ENCODE measurements around the gene OR6A2. TPM values are rescaled to one million over a fixed set of nuclear protein-coding genes. Genes with fewer than 3 reads are reported as not detected.
"Not testable (repeated sequence)": the region's sequence is repeated elsewhere in the genome, so short reads cannot be mapped to it uniquely, and the experiment has no call there.

The OR6A2 gene
- total RNA-seq = under 1 TPM; 0.04 to 0.10 TPM

DNA sequence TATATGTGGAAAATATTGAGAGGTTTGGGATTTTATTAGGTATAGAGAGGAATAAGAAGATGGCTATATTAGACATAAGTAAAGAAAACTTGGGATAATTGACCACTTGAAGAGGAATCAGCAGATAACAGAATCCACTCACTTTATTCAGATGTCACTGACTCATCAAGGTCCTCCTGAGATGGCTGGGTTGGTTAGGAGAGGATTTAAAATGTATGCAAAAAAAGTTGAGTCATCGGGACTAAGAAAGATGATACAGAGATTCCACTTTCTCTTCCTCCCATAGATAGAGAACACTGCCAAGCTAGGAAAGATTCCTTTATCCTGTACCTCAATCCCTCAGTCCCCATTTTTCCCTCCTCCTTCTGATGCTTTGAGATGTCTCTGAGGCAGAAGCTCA lies at the start of gene OR6A2:
OR6A2 (minus strand) TSS at position 288 of the 400 bp plus-strand sequence. CDS start 3,981 bp downstream, outside the sequence.
- H3K9me3 Mint-ChIP-seq = peaks cover 7% of the 10 kb centered on the region
- H3K4me1 Mint-ChIP-seq = no peaks in the 10 kb centered on the region
- no peak within 1 kb of the TSS for H3K27ac Mint-ChIP-seq

DNA sequence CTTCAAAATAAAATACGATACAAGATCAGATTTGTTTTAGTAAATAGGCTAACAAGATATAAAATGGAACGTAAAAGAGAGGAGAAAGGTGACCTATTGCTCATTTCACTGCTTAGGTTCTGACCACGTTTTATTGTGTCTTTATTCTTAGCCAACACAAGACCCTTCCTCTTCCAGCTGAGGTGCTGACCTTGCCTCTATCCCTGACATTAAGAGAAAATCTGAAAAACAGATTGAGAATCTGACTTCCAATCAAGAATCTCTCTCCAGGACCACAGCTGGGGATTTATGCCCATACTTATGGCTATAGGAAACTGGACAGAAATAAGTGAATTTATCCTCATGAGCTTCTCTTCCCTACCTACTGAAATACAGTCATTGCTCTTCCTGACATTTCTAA lies 45.9 kb upstream of the OR6A2 start, which contains the start of gene OR10A5:
OR10A5 (plus strand) TSS at position 301 of the 400 bp plus-strand sequence; CDS start at position 301, 0 bp downstream.
- Mint-ChIP-seq H3K36me3 (no peaks in the 10 kb centered on the region), H3K27me3 (peaks cover 5% of the 10 kb centered on the region), H3K4me1 (no peaks in the 10 kb centered on the region), H3K9me3 (no peaks in the 10 kb centered on the region), H3K4me3 (no peak within 1 kb of the TSS), H3K27ac (no peak within 1 kb of the TSS)
- no peak for DNase-seq

More for the DNA sequence above, at the start of gene OR6A2:
- peaks cover 5% of the 10 kb centered on the region for H3K27me3 Mint-ChIP-seq
- H3K36me3 Mint-ChIP-seq = no peaks in the 10 kb centered on the region
- DNase-seq = no peak
- H3K4me3 Mint-ChIP-seq = no peak within 1 kb of the TSS

DNA sequence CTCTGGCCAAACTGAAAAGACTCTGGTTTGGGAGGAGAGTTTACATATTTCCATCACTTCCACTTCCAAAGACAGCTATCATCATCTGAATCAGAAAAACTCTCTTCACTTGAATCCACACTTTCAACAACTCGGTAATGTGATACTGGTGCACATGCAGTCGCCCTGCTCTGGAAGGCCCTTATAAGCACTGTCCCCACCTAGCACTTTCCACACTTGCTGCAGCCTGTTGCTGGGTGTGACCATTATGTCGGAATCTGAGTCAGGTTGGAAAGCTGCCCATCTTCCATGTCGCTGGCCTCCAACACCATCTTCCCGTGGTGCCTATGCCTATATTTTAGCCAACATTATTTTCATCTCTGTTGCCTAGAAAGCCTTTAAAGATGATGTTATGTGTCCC lies 44.9 kb upstream of the OR6A2 start:
- Mint-ChIP-seq H3K27ac (no peak overlapping the region), H3K4me3 (no peak overlapping the region), H3K4me1 (no peaks in the 10 kb centered on the region), H3K27me3 (peaks cover 5% of the 10 kb centered on the region), H3K9me3 (no peaks in the 10 kb centered on the region), H3K36me3 (no peaks in the 10 kb centered on the region)
- no peak for DNase-seq

DNA sequence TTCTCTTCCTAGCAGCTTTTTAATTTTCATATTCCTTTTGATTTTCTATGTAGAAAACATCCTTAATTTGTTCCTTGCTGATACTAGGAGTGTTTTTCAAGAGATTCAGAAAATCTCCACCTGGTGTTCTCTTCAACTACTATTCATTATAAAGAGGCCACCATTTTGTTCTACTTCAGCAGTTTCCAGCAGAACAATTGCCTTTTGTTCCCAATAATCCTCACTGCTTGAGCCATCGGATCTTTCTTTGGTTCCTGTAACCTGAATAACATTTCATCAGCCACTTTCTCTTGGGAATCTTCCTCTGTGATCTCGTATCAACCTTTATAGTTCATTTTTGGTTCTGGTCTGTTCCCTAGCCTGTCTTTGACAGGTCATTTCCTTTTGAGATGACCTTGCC lies 44.2 kb upstream of the OR6A2 start:
- Mint-ChIP-seq H3K27me3 (peaks cover 5% of the 10 kb centered on the region), H3K9me3 (no peaks in the 10 kb centered on the region), H3K4me3 (no peak overlapping the region), H3K27ac (no peak overlapping the region), H3K36me3 (no peaks in the 10 kb centered on the region), H3K4me1 (no peaks in the 10 kb centered on the region)
- no peak for DNase-seq

DNA sequence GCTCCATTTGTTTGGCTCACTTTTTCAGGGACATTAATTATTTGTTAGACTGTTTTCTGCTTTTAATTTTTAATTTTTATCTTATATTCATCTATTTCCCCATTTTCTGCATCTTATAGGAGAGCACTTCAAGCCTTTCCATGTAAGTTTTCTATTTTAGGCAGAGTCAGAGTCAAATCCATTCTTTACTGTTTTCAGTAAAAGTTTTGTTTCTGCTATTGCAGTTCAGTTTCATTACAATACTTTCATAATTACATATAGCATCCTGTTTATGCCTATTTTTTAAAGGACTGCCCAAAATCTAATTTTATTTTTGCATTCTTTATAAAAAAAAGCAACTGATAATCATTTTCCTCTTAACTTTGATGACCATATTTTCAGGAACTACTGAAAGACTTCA lies 42.2 kb upstream of the OR6A2 start:
- no peak for DNase-seq
- Mint-ChIP-seq H3K9me3 (no peaks in the 10 kb centered on the region), H3K36me3 (no peaks in the 10 kb centered on the region), H3K27ac (no peak overlapping the region), H3K4me1 (no peaks in the 10 kb centered on the region), H3K4me3 (no peak overlapping the region), H3K27me3 (peaks cover 5% of the 10 kb centered on the region)

DNA sequence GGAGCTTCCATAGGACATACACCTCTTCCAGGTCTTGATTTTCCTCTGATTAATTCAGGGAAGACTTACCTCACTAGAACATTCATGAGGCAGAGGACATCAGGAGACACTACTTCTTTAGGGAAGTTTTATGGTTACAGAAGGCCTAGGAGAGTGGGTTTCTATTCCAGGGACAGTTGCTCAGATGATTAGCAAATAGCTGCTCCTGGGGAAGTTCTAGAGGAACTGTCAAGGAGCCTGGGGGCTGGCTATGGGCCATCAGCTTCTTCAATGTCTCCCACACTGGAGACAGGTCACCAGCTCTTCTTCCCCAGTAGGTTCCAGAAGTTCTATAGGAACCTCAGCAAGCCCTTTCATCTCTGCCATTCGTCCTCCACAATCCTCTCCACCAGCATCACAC lies 34.5 kb upstream of the OR6A2 start:
- no peaks in the 10 kb centered on the region for H3K9me3 Mint-ChIP-seq
- H3K4me3 Mint-ChIP-seq = no peak overlapping the region
- DNase-seq = no peak
- peaks cover 4% of the 10 kb centered on the region for H3K27me3 Mint-ChIP-seq
- H3K4me1 Mint-ChIP-seq = no peaks in the 10 kb centered on the region
- no peak overlapping the region for H3K27ac Mint-ChIP-seq
- no peaks in the 10 kb centered on the region for H3K36me3 Mint-ChIP-seq

DNA sequence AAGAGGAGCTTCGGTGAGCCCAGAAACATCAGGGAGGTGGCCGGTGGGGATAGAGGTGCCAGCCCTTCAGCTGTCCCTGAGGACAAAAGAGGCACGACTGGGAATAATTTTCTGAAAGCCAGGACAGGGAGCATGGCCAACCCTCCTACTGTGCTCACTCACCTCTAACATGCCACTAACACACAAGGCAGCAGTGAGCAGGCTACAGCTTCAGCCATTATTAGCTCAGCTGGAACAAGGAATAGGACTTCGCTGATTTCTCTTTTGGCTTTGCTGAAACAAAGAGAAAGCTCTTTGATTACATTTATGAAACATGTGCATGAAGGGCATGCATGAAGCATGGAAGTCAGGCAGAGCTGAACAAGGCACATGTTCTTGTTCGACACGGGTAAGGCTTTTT lies 33.9 kb upstream of the OR6A2 start:
- no peak overlapping the region for H3K4me3 Mint-ChIP-seq
- H3K36me3 Mint-ChIP-seq = no peaks in the 10 kb centered on the region
- no peaks in the 10 kb centered on the region for H3K9me3 Mint-ChIP-seq
- no peak for DNase-seq
- no peak overlapping the region for H3K27ac Mint-ChIP-seq
- H3K4me1 Mint-ChIP-seq = no peaks in the 10 kb centered on the region
- peaks cover 8% of the 10 kb centered on the region for H3K27me3 Mint-ChIP-seq

DNA sequence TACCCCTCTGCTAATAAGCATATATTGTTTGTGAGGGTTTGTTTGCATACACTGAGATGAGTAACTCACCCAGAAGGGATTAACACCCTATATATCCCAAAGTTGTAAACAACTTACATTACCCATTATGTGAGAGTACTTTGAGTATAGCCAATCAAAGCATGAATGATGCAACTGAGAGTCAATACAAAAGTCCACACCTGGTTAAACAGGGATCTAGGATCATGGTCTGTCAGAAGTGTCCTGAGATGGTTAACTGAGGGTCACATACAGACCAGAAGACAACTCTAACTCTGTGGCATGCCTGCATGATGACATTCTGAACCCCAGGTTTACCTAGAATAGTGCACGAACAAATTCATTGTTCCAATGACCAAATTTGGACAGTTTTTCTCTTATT lies 28.6 kb upstream of the OR6A2 start:
- H3K36me3 Mint-ChIP-seq = no peaks in the 10 kb centered on the region
- no peak for DNase-seq
- peaks cover 8% of the 10 kb centered on the region for H3K27me3 Mint-ChIP-seq
- no peak overlapping the region for H3K27ac Mint-ChIP-seq
- H3K4me3 Mint-ChIP-seq = no peak overlapping the region
- H3K4me1 Mint-ChIP-seq = no peaks in the 10 kb centered on the region
- no peaks in the 10 kb centered on the region for H3K9me3 Mint-ChIP-seq

DNA sequence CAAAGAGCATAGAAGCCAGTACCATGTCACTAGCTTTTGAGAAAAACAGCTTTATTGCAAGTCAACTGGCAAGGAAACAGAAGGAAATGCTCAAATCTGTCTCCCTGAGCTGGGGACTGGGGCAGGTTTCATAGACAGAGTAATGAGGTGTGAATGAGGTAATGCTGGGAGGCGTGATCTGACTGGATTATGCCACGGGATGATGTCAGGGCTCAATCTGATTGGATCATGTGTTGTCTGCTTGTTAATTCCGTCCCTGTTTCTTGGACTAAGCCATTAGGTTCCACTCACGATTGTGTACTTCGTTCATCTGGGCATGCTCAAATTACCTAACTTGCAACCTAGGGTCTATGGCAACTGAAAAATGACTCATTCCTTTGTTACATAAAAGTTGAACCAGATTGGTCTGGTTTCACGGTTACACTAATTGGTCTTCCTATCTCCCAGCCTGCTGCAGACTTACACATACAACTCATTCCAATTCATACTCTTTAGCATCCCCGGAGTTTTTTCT lies 25.8 kb upstream of the OR6A2 start:
- peaks cover 4% of the 10 kb centered on the region for H3K27me3 Mint-ChIP-seq
- no peaks in the 10 kb centered on the region for H3K9me3 Mint-ChIP-seq
- no peaks in the 10 kb centered on the region for H3K4me1 Mint-ChIP-seq
- H3K27ac Mint-ChIP-seq = no peak overlapping the region
- H3K4me3 Mint-ChIP-seq = no peak overlapping the region
- no peak for DNase-seq
- H3K36me3 Mint-ChIP-seq = no peaks in the 10 kb centered on the region

DNA sequence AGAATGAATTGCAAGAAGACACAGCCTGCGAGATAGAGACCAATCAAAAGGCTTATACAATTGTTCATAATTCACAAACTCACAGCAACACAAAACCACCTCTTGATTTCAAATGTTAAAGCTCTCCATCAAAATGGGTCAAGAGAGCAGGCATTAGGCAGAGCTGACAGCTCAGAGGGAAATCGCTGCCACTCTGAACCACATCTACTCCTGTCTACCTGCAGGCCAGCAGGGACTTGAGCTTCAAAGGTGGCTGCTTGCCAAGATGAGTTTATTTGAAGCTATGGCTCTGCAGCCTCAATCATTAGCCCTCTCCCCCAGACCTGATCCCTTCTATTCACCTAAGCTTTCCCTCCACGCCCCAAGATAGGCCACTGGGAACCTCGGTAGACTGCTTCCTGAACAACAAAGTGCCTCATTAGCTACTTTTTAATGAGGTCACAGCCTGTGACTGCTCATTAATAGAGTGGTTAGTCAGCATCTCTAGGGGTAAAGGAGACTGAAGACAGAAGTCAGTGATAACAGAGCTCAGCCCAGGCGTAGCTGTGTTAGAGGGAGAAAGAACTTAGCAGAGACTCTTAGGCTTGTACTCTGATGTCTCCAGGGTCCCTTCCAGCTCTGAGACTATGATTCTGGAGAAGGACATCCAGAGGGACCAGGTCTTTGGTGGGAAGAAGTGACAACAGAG lies 24.8 kb upstream of the OR6A2 start:
- no peaks in the 10 kb centered on the region for H3K36me3 Mint-ChIP-seq
- H3K4me1 Mint-ChIP-seq = no peaks in the 10 kb centered on the region
- no peak overlapping the region for H3K4me3 Mint-ChIP-seq
- no peak overlapping the region for H3K27ac Mint-ChIP-seq
- H3K27me3 Mint-ChIP-seq = peaks cover 4% of the 10 kb centered on the region
- no peak for DNase-seq
- peaks cover 4% of the 10 kb centered on the region for H3K9me3 Mint-ChIP-seq

DNA sequence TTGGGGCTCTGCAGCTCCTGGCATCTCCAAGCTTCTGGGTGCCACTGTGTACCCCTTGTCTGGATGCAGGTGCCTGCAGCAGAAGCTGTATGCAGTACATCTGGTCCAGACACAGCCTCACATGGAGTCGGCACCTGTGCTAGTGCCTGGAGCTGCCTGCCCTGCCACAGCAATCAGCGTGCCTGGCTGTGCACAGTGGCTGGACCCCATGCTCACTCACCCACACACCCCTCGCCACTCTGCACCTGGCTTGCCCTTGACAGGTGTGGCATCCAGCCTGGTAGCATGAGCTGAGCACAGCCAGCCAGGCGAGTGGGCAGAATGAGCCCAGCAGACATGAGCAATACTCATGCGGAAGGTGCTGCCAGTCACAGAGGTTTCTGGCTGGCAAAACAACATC lies 19.5 kb upstream of the OR6A2 start:
- Mint-ChIP-seq H3K4me3 (no peak overlapping the region), H3K36me3 (peaks cover 3% of the 10 kb centered on the region), H3K9me3 (peaks cover 4% of the 10 kb centered on the region), H3K27ac (no peak overlapping the region), H3K27me3 (peaks cover 3% of the 10 kb centered on the region), H3K4me1 (no peaks in the 10 kb centered on the region)
- no peak for DNase-seq

DNA sequence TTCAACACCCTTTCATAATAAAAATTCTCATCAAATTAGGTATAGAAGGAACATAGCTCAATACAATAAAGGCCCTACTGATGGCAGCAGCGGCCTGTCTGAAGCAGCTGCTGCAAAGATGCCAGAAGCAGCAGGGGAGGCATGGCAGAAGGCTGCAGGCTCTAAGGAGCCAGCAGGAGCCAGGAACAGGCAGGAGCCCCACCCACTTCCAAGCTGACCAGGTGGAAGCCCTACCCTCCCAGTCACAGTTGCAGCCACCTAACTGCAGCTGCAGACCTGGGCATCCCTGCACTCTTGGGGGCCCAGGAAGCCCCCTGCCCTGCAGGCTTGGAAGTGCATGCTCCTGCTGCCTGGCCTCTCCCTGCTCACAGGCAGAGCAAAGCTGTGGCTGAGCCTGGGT lies 18.2 kb upstream of the OR6A2 start:
- Mint-ChIP-seq H3K4me1 (no peaks in the 10 kb centered on the region), H3K4me3 (no peak overlapping the region), H3K27ac (no peak overlapping the region), H3K27me3 (peaks cover 10% of the 10 kb centered on the region), H3K36me3 (peaks cover 3% of the 10 kb centered on the region), H3K9me3 (peaks cover 4% of the 10 kb centered on the region)
- no peak for DNase-seq

DNA sequence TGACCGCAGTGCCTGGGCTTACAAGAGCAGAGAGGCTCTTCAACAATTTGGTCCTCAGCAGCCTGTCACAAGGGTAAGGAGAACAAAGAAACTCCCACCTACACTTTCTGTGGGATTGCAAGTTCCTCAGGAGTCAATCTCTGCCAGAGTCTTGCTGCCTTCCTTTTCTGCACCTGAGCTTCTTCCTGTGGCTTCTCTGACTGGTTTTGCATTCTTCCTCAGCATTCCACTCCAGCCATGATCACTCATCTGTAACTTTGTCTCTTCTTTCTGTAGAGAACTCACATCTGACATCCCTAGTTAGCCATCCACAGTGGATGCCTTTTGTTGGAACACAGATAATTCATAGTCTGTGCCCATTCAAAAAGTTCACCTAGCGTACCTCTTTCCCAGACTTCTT lies 14.2 kb upstream of the OR6A2 start:
- no peak for DNase-seq
- Mint-ChIP-seq H3K4me3 (no peak overlapping the region), H3K4me1 (peaks cover 4% of the 10 kb centered on the region), H3K36me3 (peaks cover 3% of the 10 kb centered on the region), H3K27me3 (peaks cover 32% of the 10 kb centered on the region), H3K9me3 (no peaks in the 10 kb centered on the region), H3K27ac (no peak overlapping the region)

DNA sequence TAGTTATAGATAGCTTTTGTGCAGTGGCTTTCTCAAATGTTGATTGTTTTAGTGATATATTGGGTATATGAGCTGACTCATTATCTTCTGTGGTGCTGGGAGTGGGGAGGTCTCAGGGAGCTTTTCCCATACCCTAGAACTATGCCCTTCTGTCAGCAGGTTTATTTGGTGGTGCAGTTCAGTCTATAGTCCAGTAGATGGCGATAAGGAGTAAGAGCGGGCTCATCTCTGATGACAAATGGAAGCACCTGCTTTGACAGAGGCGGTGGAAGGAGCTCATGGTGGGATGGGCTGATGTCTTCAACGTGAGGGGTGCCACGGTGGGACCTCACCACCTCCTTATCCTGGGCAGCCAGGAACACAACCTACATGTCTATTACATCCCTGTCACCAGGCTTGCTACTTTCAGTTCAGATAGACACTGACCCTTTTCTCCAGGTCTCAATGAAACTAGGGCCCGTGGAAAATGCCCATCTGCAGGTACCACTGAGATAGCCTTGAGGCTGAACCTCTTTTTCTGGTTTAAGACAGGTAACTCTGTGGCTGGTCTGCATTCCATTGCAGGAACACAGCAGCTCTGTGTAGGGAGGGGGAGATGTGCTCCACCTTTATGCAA lies 13.0 kb upstream of the OR6A2 start:
- peak; percentile 23 for DNase-seq
- H3K36me3 Mint-ChIP-seq = no peaks in the 10 kb centered on the region
- H3K4me1 Mint-ChIP-seq = peaks cover 4% of the 10 kb centered on the region
- H3K9me3 Mint-ChIP-seq = peaks cover 1% of the 10 kb centered on the region
- H3K27me3 Mint-ChIP-seq = peaks cover 41% of the 10 kb centered on the region
- no peak overlapping the region for H3K27ac Mint-ChIP-seq
- no peak overlapping the region for H3K4me3 Mint-ChIP-seq

DNA sequence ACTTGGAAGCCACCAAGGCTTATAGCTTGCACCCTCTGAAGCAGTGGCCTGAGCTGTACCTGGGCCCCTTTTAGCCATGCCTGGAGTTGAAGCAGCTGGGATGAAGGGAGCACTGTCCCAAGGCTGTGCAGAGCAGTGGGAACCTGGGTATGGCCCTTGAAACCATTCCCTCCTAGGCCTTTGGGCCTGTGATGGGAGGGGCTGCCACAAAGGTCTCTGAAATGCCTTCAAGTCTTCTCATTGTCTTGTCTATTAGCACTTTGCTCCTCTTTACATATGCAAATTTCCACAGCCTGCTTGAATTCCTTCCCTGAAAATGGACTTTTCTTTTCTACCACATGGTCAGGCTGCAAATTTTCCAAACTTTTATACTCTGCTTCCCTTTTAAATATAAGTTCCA lies 1.6 kb upstream of the OR6A2 start:
- H3K27me3 Mint-ChIP-seq, H3K9me3 Mint-ChIP-seq, H3K36me3 Mint-ChIP-seq, H3K4me3 Mint-ChIP-seq, H3K4me1 Mint-ChIP-seq, H3K27ac Mint-ChIP-seq, DNase-seq: not testable (repeated sequence)

DNA sequence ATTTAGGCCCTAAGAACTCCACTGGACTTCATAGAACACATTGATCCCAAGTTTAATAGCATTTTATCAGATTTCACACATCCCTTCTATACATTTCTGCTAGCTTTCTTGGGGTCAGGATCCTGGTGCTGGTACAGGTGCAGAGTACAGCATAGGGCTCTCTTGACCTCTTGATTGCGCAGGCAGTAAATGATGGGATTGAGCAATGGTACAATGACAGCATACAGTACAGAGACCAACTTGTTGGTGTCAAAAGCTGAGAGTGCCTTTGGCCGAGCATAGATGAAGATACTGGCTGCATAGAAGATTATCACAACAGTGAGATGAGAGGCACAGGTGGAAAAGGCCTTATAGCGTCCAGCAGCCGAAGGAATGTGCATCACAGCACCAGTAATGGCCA lies 4.8 kb downstream of the OR6A2 start:
- no peak for DNase-seq
- H3K4me3 Mint-ChIP-seq = no peak overlapping the region
- no peak overlapping the region for H3K27ac Mint-ChIP-seq
- H3K9me3 Mint-ChIP-seq = no peaks in the 10 kb centered on the region
- no peaks in the 10 kb centered on the region for H3K27me3 Mint-ChIP-seq
- no peaks in the 10 kb centered on the region for H3K4me1 Mint-ChIP-seq
- H3K36me3 Mint-ChIP-seq = no peaks in the 10 kb centered on the region
